Sigmoid colon (tissue), 4 donors: ENCODE measurements around the gene WBP1L.

Experiments used
- POLR2A ChIP-seq, 2 donors: fragments of 450-650 bp; IDR thresholded peaks; one replicate each; pipeline ENCODE4 v1.6.1; 2016; ENCODE audit warnings: antibody characterized with exemption in 2 of 2, mild to moderate bottlenecking in 2 of 2, moderate library complexity in 2 of 2
- POLR2AphosphoS5 ChIP-seq, 4 donors: sonication (generic); formaldehyde crosslinking; IDR thresholded peaks; one replicate each; pipeline ENCODE4 v1.6.1; 2017; ENCODE audit warnings: antibody characterized with exemption in 4 of 4

- TF ChIP-seq POLR2AphosphoS5 (IDR thresholded peaks at IDR 0.05) (no peak), POLR2A (IDR thresholded peaks at IDR 0.05) (no peak)
These were observed 30.8 kb upstream of the WBP1L start for GRCh38 chr10:102712843-102713538.
